K562 (cell line): ENCODE results near the gene VTN. TPM values are rescaled to one million over a fixed set of nuclear protein-coding genes. Genes with fewer than 3 reads are reported as not detected.
A peak's percentile ranks its signal among the peaks of the same experiment; 100 is the strongest.

Source experiments
- ATAC-seq: fragments of 200-7000 bp; cut with Tn5 transposase; 3 replicates; pipeline ENCODE4 v1.9.1; 2020; ENCODE audit warnings: moderate library complexity
- BruUV-seq: library from RNA; stranded (reverse); fragments of 400-500 nt; replicated peaks from 2 replicates; lab custom pipeline; 2021; lab: Mats Ljungman, UMichigan
- CTCF ChIA-PET: fragments of 300-600 bp; formaldehyde crosslinking; extraction: SDS; loops from one replicate; lab custom pipeline; 2021; ENCODE audit warnings: low intra/inter-chr PET ratio; lab: Yijun Ruan, JAX
- POLR2A ChIA-PET: fragments of 300-600, 350-650 bp; sonication (Branson Sonifier 250); formaldehyde crosslinking; extraction: SDS; loops from one replicate; lab custom pipeline; 2021; ENCODE audit warnings: antibody characterized with exemption, inconsistent platforms; lab: Yijun Ruan, JAX
- DNase-seq, 4 experiments: peaks; one replicate each; pipeline versions ENCODE4 v3.0.0 to v3.0.0-alpha.2; 2011 to 2018; ENCODE audit warnings: low spot score in 3 of 4, mixed read lengths in 3 of 4; ENCODE audit errors: extremely low read depth in 1 of 4
- FAIRE-seq: peaks from 2 replicates; lab custom pipeline; 2011; peaks lifted over from hg19 to GRCh38; lab: Jason Lieb, UNC
- H2AFZ ChIP-seq: 2 replicates; pipeline ENCODE4 v1.6.0; 2011; ENCODE audit warnings: low read depth, low read length, control low read depth, inconsistent platforms
- H3K27ac ChIP-seq: fragments of 200-600 bp; 3 replicates; pipeline ENCODE4 v1.8.0; 2011; ENCODE audit warnings: low read depth, mild to moderate bottlenecking, control low read depth, inconsistent platforms, low read length, moderate library complexity, mixed read lengths; ENCODE audit errors: extremely low read depth
- H3K27me3 ChIP-seq, 2 experiments: fragments of 300-600 bp in 1 of 2; 2 replicates in 1 of 2; 3 replicates in 1 of 2; pipeline versions ENCODE4 v1.6.0 to v1.8.0; 2011; ENCODE audit warnings: inconsistent platforms in 2 of 2, low read length in 2 of 2, mild to moderate bottlenecking in 1 of 2, mixed read lengths in 1 of 2, moderate library complexity in 1 of 2; ENCODE audit not compliant: control insufficient read depth in 2 of 2, insufficient read depth in 2 of 2
- H3K36me3 ChIP-seq: fragments of 300-600 bp; 3 replicates; pipeline ENCODE4 v1.8.0; 2011; ENCODE audit warnings: mild to moderate bottlenecking, low read length, inconsistent platforms; ENCODE audit not compliant: control insufficient read depth, insufficient read depth
- H3K4me1 ChIP-seq, 2 experiments: fragments of 200-600 bp in 1 of 2; replicated peaks in 1 of 2; 2 replicates in 1 of 2; 3 replicates in 1 of 2; pipeline versions ENCODE4 v1.5.1 to v1.8.0; 2011; ENCODE audit warnings: inconsistent platforms in 2 of 2, low read length in 2 of 2, mild to moderate bottlenecking in 1 of 2, mixed read lengths in 1 of 2, moderate library complexity in 1 of 2; ENCODE audit not compliant: control insufficient read depth in 2 of 2, insufficient read depth in 2 of 2
- H3K4me2 ChIP-seq: 2 replicates; pipeline ENCODE4 v1.6.1; 2011; ENCODE audit warnings: low read length, control low read depth, inconsistent platforms, mixed read lengths; ENCODE audit not compliant: insufficient read depth
- H3K4me3 ChIP-seq: fragments of 200-600 bp; sonication (generic), shearing (Covaris generic); 2 replicates; pipeline ENCODE4 v1.5.1; 2016; ENCODE audit warnings: control low read depth, inconsistent platforms
- H3K79me2 ChIP-seq: fragments of 200-600 bp; 3 replicates; pipeline ENCODE4 v1.8.0; 2011; ENCODE audit warnings: low read length, inconsistent platforms; ENCODE audit not compliant: control insufficient read depth, insufficient read depth
- H3K9ac ChIP-seq, 2 experiments: 2 replicates each; pipeline versions ENCODE4 v1.6.0 to v1.6.1; 2011; ENCODE audit warnings: low read depth in 2 of 2, low read length in 2 of 2, control low read depth in 1 of 2, inconsistent platforms in 1 of 2, mild to moderate bottlenecking in 1 of 2, mixed read lengths in 1 of 2; ENCODE audit not compliant: insufficient read depth in 1 of 2
- H3K9me1 ChIP-seq: one replicate; pipeline ENCODE4 v1.6.0; 2011; ENCODE audit warnings: inconsistent platforms, mild to moderate bottlenecking, low read length, moderate library complexity; ENCODE audit not compliant: control insufficient read depth, insufficient read depth
- H3K9me3 ChIP-seq: replicated peaks from 2 replicates; pipeline ENCODE4 v1.5.1; 2011; ENCODE audit warnings: low read depth, low read length, inconsistent platforms; ENCODE audit not compliant: control insufficient read depth, insufficient read depth
- H4K20me1 ChIP-seq: replicated peaks from 2 replicates; pipeline ENCODE4 v1.6.1; 2011; ENCODE audit warnings: low read length, inconsistent platforms, mixed read lengths; ENCODE audit not compliant: control insufficient read depth, insufficient read depth
- FOSL1 ChIP-seq: fragments of 200-800 bp; sonication (Bioruptor generic); conservative IDR thresholded peaks from 2 replicates; pipeline ENCODE4 v1.6.1; 2016; ENCODE audit warnings: missing genetic modification characterization, missing compliant biosample characterization
- HDAC2 ChIP-seq: fragments of 450-650 bp; IDR thresholded peaks from 2 replicates; pipeline ENCODE4 v1.6.1; 2016; ENCODE audit warnings: mild to moderate bottlenecking
- HMG20B ChIP-seq: fragments of 250-450 bp; sonication (Bioruptor Pico); IDR thresholded peaks from 2 replicates; pipeline ENCODE4 v1.5.0; 2021; ENCODE audit warnings: mild to moderate bottlenecking
- KAT2B ChIP-seq: IDR thresholded peaks from one replicate; pipeline ENCODE4 v1.6.1; 2012; ENCODE audit warnings: low read depth, mild to moderate bottlenecking, control low read depth, inconsistent platforms, low read length, moderate library complexity
- MCM5 ChIP-seq: fragments of 450-650 bp; IDR thresholded peaks from 2 replicates; pipeline ENCODE4 v1.6.1; 2016; ENCODE audit warnings: low read depth
- MITF ChIP-seq: IDR thresholded peaks from 2 replicates; pipeline ENCODE4 v1.6.1; 2014; ENCODE audit warnings: antibody characterized with exemption
- RFX7 ChIP-seq: fragments of 250-450 bp; sonication (Bioruptor Pico); IDR thresholded peaks from 2 replicates; pipeline ENCODE4 v1.5.1; 2021; ENCODE audit warnings: mild to moderate bottlenecking
- SMARCA5 ChIP-seq: fragments of 450-650 bp; IDR thresholded peaks from 2 replicates; pipeline ENCODE4 v1.6.1; 2016
- TEAD4 ChIP-seq, 2 experiments: sonication (generic) in 1 of 2; formaldehyde crosslinking in 1 of 2; IDR thresholded peaks; 2 replicates each; pipeline versions ENCODE4 v1.6.1 to v1.8.0; 2012 to 2022; ENCODE audit warnings: borderline replicate concordance in 1 of 2, inconsistent platforms in 1 of 2, low read length in 1 of 2, mild to moderate bottlenecking in 1 of 2, missing genetic modification reagents in 1 of 2
- ZNF57 ChIP-seq: fragments of 450-650 bp; formaldehyde crosslinking; IDR thresholded peaks from 2 replicates; pipeline ENCODE4 v1.4.0; 2020; ENCODE audit warnings: mild to moderate bottlenecking, moderate library complexity
- ZNF766 ChIP-seq: fragments of 200-800 bp; sonication (Bioruptor generic); conservative IDR thresholded peaks from 2 replicates; pipeline ENCODE4 v1.6.1; 2016; ENCODE audit warnings: missing genetic modification characterization, missing compliant biosample characterization
- WGBS: fragments of 100-300 bp; shearing (Covaris generic); methylation state at CpG from one replicate; pipeline ENCODE4 v1.1.6; 2016; ENCODE audit warnings: low coverage, mixed read lengths; ENCODE audit not compliant: insufficient coverage; ENCODE audit errors: missing lambda C conversion rate; 5-methylcytosine and 5-hydroxymethylcytosine counted together
- in situ Hi-C: fragments of 300-500 bp; cut with MboI; formaldehyde crosslinking; loops from 4 replicates; pipeline ENCODE4 v1.15.0; 2018; ENCODE audit warnings: inconsistent platforms, mixed read lengths
- intact Hi-C: fragments of 100-400 bp; cut with micrococcal nuclease; formaldehyde crosslinking; loops from 2 replicates; pipeline ENCODE4 v1.14.2; 2022
- polyA plus RNA-seq, 8 experiments: library from polyadenylated mRNA; depleted of rRNA in 4 of 8; stranded (reverse) in 5 of 8; unstranded in 3 of 8; fragments of >200 nt; fragmentation: Nextera tagmentation in 2 of 8; fragmentation: Illumina TruSeq in 1 of 8; extraction: Ambion mirVana in 2 of 8; extraction: Trizol in 1 of 8; gene quantifications; 2 replicates each; pipeline versions ENCODE4 v1.2.1 to v1.2.3, GENCODE V29; 2011 to 2014; ENCODE audit warnings: inconsistent platforms in 1 of 8, missing spikeins in 1 of 8
- total RNA-seq, 7 experiments: library from RNA; depleted of rRNA in 6 of 7; stranded (reverse); fragments of >200 nt in 6 of 7; fragmentation: Illumina TruSeq in 2 of 7; extraction: Trizol in 2 of 7; gene quantifications; 2 replicates each; pipeline versions ENCODE4 v1.2.1 to v1.2.3, GENCODE V29; 2011 to 2021; ENCODE audit warnings: low replicate concordance in 1 of 7
- TF ChIP-seq, protein P1 (sequence below), 2 experiments: fragments of 450-650 bp; conservative IDR thresholded peaks; 2 replicates each; pipeline ENCODE4 v1.6.1; 2017; ENCODE audit warnings: mild to moderate bottlenecking in 2 of 2, moderate library complexity in 2 of 2

The VTN gene
- total and polyA plus RNA-seq, 9 of the 15 experiments (the other 6 are each of a cell fraction or from before 2014, with no cell fraction given): 0.13 to 1.0 (median 0.29) TPM; not detected in 1

DNA sequence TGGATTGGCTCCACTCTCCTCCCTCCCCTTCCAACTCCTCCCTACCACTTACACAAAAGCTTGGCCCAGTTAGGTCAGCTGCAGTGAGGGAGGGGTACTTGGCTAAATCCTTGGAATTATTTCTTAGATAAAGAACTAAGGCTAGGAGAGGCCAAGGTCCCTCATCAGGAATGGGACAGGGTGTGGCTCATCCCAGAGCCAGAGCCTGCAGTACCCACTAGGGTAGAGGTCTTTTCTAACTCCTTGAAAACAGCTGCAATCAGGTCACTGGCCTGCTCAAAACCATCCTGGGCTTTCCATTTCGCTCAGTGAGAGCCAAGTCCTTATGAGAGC is 37.8 kb upstream of the VTN start:
- FAIRE-seq (no peak), ATAC-seq (no peak), DNase-seq (no peak)
- H3K4me2 ChIP-seq: no peak overlapping the region
- BruUV-seq: no TSS peak
- CTCF ChIA-PET: no interaction called here
- TF ChIP-seq HMG20B (CRISPR knock-in tag): no peak
- TF ChIP-seq SMARCA5: no peak
- POLR2A ChIA-PET: interaction anchor here (0.5 kb wide), 1 partner anchor 887 kb away, joined by 4 read pairs; no protein-coding TSS in a partner anchor
- H3K27ac ChIP-seq: no peak overlapping the region
- 27% methylated on average over 1 of the region's 1 CpG for WGBS
- H3K27me3 ChIP-seq: peaks cover 0 to 3% of the 10 kb centered on the region in 2 experiments; a peak in 1 of 5 replicates
- peaks cover 2% of the 10 kb centered on the region; the same call in 1 of the 3 replicates for H3K36me3 ChIP-seq
- H3K4me1 ChIP-seq: peaks cover 8 to 21% of the 10 kb centered on the region in 2 experiments; a peak in 3 of 5 replicates
- peak overlapping the region in 1 of 2 experiments; percentile 3; a peak in 1 of 4 replicates for H3K9ac ChIP-seq
- no peak overlapping the region for H3K4me3 ChIP-seq
- intact Hi-C loops: no loop called here
- no peak overlapping the region for H2AFZ ChIP-seq
- H4K20me1 ChIP-seq: no peaks in the 10 kb centered on the region
- H3K9me3 ChIP-seq: no peaks in the 10 kb centered on the region
- H3K9me1 ChIP-seq: no peaks in the 10 kb centered on the region
- in situ Hi-C loops: no loop called here
- peaks cover 2% of the 10 kb centered on the region; the same call in 1 of the 3 replicates for H3K79me2 ChIP-seq

- WGBS: 56% methylated on average over 5 of the region's 5 CpGs
- intact Hi-C loops: no loop called here
- ChIA-PET CTCF (no interaction called here), POLR2A (interaction anchor here (1.2 kb wide), 1 partner anchor 59 kb away, joined by 4 read pairs; no protein-coding TSS in a partner anchor)
- Histone ChIP-seq H3K9me1 (no peaks in the 10 kb centered on the region), H4K20me1 (no peaks in the 10 kb centered on the region), H3K27ac (no peak overlapping the region), H3K4me1 (peaks cover 8 to 21% of the 10 kb centered on the region in 2 experiments; a peak in 3 of 5 replicates), H3K9me3 (no peaks in the 10 kb centered on the region), H3K79me2 (peaks cover 2% of the 10 kb centered on the region; the same call in 1 of the 3 replicates), H3K27me3 (peaks cover 0 to 3% of the 10 kb centered on the region in 2 experiments; a peak in 1 of 5 replicates), H2AFZ (no peak overlapping the region), H3K4me2 (no peak overlapping the region), H3K4me3 (no peak overlapping the region), H3K36me3 (peaks cover 8% of the 10 kb centered on the region; the same call in 1 of the 3 replicates), H3K9ac (no peak overlapping the region)
- in situ Hi-C loops: no loop called here
- DNase-seq (no peak), FAIRE-seq (no peak), ATAC-seq (no peak)
- no TSS peak for BruUV-seq
- TF ChIP-seq RFX7 (CRISPR knock-in tag) (no peak), ZNF766 (CRISPR knock-in tag) (no peak), MCM5 (no peak), HDAC2 (no peak), MITF (no peak), TEAD4 (IDR thresholded peaks at IDR 0.05; ENCODE audit: low read length) (no peak), TEAD4 (CRISPR knock-in tag; IDR thresholded peaks at IDR 0.05; ENCODE audit: borderline replicate concordance) (no peak), ZNF57 (CRISPR knock-in tag) (no peak), KAT2B (no peak), FOSL1 (tag) (no peak)
- TF ChIP-seq, protein P1, sequence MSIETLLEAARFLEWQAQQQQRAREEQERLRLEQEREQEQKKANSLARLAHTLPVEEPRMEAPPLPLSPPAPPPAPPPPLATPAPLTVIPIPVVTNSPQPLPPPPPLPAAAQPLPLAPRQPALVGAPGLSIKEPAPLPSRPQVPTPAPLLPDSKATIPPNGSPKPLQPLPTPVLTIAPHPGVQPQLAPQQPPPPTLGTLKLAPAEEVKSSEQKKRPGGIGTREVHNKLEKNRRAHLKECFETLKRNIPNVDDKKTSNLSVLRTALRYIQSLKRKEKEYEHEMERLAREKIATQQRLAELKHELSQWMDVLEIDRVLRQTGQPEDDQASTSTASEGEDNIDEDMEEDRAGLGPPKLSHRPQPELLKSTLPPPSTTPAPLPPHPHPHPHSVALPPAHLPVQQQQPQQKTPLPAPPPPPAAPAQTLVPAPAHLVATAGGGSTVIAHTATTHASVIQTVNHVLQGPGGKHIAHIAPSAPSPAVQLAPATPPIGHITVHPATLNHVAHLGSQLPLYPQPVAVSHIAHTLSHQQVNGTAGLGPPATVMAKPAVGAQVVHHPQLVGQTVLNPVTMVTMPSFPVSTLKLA (conservative IDR thresholded peaks at IDR 0.05): no peak
Observed at GRCh38 chr17:28407130-28407973, 37.2 kb upstream of the VTN start.
